ENCODE data around the gene CASZ1.

Gene CASZ1

GRCh38 chr1:10665930-10666850, 130.3 kb downstream of the CASZ1 start:
- DNase-seq: no peak

GRCh38 chr1:10665226-10665625, 131.2 kb downstream of the CASZ1 start:
- DNase-seq: no peak

DNA sequence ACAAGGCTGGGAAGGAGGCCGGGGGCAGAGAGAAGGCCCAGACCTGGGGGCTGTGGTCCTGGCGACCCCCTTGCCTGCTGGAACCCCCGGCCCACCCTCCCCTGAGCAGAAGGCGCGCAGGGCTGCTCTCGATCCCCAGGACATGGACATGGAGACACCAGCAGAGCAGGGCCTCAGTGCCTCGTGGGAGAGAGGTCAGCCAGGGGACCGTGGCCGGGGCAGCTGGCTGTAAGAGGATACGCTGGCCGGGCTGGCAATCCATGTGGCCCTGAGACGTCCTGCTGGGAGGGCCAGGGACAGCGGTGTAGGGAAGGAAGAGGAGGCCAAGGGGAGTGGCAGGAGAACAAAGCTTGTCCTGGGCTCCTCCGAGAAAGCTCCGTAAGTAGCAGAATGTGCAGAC, 132.2 kb downstream of the CASZ1 start:
- no peak for DNase-seq

DNA sequence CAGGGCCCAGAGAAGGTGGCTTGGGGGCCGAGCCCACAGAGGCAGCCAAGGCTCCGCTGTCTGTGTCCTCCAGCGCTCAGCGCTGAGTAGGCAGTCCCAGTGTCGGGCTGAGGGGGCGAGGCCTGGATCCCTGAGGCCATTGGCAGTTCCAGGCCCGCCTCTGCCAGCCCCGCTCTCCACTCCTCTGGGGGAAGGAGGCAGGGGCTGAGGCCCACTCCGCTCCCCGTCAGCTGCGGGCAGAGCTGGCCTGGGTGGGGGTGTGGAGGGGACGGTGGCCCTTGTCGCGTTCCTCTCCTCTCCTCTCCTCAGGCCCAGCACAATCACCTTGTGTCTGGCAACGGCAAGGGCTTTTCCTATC, 132.8 kb downstream of the CASZ1 start:
- no peak for DNase-seq

DNA sequence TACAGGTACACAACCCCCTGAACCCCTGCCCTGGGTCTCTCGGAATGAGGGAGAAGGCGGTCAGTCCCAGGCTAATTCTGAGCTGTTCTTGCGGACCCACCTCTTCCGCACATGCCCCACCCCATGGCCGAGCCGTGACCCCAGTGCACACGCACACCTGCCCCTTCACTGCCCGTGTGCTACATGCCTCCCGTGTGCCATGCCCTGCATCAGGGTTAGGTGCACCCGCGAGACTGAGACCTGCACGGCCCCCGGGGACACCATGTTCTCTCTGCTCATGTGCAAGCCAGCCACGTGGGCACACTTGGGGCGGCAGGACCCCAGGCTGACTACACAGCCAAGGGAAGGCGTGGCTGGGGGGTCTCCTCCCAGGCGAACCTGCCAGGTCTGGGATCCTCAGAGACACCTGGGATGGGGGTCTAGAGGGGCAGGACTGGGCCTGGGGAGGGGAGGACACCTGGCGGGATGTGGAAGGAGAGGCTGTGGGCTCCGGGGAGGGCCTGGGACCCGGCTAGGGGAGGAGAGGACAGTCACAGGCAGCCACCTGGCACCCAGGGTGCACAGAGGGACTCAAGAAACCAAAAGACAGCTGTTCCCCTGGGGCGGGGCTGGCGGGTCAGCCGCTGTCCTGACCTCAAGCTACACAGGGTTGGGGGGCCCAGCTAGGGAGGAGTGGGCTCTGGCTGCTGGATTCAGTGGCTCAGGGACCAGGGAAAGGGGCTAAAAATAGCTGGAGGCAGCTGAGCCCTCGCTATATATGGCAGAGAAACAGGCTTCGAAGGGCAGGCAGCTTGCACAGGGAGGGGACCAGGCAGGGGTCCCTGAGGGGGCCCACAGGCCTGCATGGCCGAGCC, 133.4 kb downstream of the CASZ1 start:
- no peak for DNase-seq

- no peak for DNase-seq
Observed at GRCh38 chr1:10662090-10662688, 134.3 kb downstream of the CASZ1 start.

GRCh38 chr1:10661453-10661852, 135.0 kb downstream of the CASZ1 start:
- DNase-seq: no peak

- no peak for DNase-seq
Observed at GRCh38 chr1:10659646-10660540, 136.6 kb downstream of the CASZ1 start.

- no peak for DNase-seq
Observed at GRCh38 chr1:10659218-10659617, 137.2 kb downstream of the CASZ1 start.

- no peak for DNase-seq
Observed at GRCh38 chr1:10658396-10659066, 137.9 kb downstream of the CASZ1 start.

GRCh38 chr1:10657088-10657847, 139.2 kb downstream of the CASZ1 start:
- DNase-seq: no peak

DNA sequence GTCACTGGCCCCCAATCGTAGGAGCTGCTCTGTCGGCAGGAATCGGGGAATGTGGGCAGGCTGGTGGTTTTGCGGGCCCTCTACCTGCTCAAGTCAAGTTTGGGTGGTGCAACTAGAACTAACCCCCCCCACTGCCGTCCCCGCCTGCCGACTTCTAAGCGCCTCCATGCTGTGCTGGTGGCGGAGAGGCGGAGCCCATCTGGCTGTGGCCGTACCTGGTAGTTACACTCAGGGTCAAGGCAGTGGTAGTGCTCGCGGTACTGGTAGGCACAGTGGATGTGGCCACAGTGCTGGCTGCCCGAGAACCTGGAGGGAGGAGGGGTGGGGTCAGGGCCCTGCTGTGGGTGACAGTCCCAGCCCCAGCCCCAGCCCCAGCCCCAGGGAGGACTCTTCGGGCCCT, 140.0 kb downstream of the CASZ1 start:
- DNase-seq: no peak

DNA sequence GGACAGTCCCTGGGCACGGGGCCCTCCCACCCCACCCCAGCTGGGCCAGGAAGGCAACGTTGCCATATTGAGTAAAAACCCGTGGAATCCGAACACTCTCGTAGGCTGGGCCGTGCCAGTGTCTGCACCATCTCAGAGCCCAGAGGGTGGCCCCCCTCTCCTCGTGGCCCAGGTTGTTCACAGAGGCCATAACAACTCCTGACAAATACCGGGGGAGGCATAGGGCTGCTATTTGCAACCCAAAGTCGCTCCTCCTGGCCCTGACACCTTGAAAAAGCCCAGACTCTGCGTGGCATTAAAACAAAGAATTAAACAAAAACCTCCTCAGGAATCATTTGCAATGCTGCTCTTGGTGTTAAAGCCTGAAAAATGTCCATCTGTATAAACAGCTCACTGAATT, 141.4 kb downstream of the CASZ1 start:
- no peak for DNase-seq

- no peak for DNase-seq
Observed at GRCh38 chr1:10653370-10654125, 142.9 kb downstream of the CASZ1 start.

DNA sequence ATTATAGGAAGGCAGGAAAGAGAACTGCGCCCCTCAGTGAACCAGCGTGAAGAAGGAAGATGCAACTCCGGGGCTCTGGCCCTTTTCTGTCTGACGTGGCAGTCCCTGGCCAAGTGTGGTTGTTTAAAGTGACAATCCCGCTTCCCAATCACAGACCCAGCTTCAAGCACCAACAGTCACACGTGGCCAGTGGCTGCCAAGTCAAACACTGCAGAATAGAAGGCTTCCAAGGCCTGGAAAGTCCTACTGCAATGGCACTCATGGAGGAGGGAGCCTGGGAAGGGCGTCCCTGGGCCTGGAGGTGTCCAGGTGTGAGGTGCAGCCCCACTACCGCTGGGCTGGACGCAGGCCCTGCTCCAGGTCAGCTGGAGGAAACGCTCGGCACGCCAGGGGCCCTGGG, 143.8 kb downstream of the CASZ1 start:
- no peak for DNase-seq

GRCh38 chr1:10651793-10652192, 144.7 kb downstream of the CASZ1 start:
- DNase-seq: no peak

- DNase-seq: no peak
Observed at GRCh38 chr1:10651389-10651766, 145.1 kb downstream of the CASZ1 start.

DNA sequence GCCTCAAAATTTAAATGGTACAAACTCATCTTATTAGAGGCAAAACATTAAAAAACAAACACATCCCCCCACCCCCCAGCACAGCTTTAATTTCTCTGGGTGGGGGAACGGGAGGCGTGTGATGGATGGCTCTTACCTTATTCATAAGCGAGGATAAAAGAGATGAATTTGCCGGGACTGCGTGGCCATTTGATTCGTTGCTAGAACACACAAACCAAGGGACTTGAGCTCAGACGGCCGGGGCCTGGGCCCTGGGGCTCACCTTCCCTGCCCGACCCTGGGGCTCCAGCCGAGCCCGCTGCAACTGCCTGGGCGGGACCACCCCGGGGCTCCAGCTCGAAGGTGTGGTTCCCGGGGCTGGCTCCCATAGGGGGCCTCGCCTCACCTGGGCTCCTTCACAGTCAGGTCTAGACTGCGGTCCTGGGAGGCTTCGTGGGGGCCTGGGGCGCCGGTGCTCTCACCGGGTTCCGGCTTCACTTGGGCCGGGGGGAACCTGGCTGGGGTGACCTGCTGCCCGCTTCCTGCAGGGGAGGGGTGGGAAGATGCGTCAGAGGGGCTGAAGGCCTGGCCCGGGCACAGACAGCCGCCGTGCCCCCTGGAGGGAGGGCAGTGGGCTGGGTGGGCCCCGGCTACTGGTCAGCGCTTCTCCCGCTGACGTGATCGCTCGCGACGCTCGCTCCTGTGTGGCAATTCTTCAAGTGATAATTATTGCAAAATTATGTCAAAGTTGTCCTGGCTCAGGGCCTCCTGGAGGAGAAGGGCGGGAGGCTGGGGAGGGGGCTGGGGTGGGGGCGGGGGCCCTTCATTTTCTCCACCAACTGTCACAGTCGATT, 145.7 kb downstream of the CASZ1 start:
- no peak for DNase-seq

DNA sequence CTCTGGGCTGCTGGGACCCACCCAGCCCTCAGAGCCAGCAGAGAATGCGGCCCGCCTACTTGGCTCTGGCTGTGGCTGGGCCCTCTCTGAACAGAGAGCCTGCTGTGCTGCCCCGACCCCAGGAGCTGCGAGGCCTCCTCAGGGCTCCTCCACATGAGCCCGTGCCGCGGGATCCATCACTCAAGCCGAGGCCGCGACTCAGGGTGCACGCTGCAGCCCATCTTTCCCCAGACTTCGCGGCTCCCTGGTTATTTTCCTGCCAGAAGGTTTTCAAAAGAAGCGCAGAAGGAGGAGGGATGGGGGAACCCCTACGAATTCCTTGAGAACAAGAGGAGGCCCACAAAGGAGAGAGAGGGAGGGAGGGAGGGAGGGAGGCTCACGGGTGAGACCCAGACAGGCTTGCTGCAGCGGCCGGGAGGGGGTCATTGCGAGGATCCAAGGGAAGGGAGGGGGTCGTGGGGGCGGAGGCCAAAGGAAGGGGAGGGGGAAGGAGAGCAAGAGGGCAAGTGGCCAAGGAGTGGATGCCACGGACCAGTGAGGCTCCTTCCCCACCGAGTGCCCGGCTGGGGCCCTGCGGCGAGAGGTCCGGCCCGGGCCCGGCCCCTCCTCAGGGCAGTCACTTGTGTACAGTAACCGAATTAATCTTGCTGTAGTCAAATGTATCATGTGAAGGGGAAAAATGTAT, 146.8 kb downstream of the CASZ1 start:
- no peak for DNase-seq

Measured in hematopoietic multipotent progenitor cell treated with erythropoietin and hydrocortisone succinate and interleukin-3 and kit ligand, for 8 days (in vitro differentiated cells).